ENCODE results near the gene CAMK1D. TPM values are rescaled to one million over a fixed set of nuclear protein-coding genes. Genes with fewer than 3 reads are reported as not detected.

CAMK1D gene
- total and polyA plus RNA-seq, 2 of the 4 experiments (the other 2 are of a cell fraction), result 5.0 to 5.3 TPM

DNA sequence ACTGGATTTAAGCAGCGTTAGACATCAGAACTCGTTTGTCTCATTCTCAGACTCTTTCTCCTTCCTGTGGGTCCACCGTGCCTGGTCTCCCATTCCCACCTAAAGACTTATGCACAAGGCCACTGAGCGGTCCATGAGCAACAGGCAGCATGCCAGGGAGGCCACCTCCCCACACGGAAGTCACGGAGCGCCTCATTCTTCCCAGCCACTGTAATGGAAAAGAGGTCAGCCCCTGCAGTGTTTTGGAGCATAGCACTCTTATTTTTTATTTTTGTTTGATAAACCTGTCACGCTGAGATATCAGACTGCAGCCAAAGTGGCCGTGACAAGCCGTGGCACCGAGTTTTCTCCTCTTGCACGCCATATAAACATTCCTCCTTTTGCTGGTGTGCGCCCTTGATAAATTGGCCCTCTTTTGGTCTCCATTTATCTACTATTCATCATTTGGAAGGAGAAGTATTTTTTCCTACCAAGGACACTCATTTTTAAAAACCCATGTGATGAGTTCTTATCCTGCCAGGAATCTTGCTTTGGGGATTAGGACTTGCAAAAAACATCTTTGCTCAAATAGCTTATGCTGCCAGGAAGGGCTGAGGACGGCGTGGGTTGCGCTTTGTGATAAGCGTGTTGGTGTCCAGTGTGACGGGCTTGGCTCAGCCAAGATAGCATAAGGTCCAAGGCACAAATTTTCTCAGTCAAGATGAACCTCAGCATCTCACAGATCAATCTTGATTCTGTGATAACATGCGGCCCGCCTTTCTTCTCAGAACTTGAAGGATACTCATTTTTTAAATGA, 446.2 kb downstream of the CAMK1D start:
- Histone ChIP-seq H2BK15ac (ENCODE audit: low read depth, low read length) (no peak overlapping the region), H3K9me1 (ENCODE audit: insufficient read depth, low read length) (no peaks in the 10 kb centered on the region), H2AK9ac (replicated peaks; ENCODE audit: low read depth, low read length, poor library complexity) (no peak overlapping the region), H3K4me2 (ENCODE audit: low read depth, low read length) (no peak overlapping the region), H2AK5ac (ENCODE audit: low read depth, low read length) (no peak overlapping the region), H3K18ac (ENCODE audit: low read depth, low read length) (no peak overlapping the region), H4K8ac (ENCODE audit: low read depth in 2 of 2, low read length in 2 of 2) (no peak overlapping the region), H4K5ac (ENCODE audit: low read depth, low read length) (no peak overlapping the region), H3K9me3 (ENCODE audit: control insufficient read depth, insufficient read depth, low read length) (peaks cover 7% of the 10 kb centered on the region), H3K36me3 (ENCODE audit: control insufficient read depth, insufficient read depth, low read length) (no peaks in the 10 kb centered on the region), H3K14ac (replicated peaks; ENCODE audit: low read depth, low read length) (no peak overlapping the region), H3K27me3 (ENCODE audit: control insufficient read depth, insufficient read depth, low read length) (peaks cover 3% of the 10 kb centered on the region; the same call in 1 of the 2 replicates), H4K91ac (ENCODE audit: insufficient read depth, low read depth, low read length) (no peak overlapping the region), H2BK5ac (ENCODE audit: low read depth, low read length, poor library complexity, severe bottlenecking) (no peak overlapping the region), H3K4me3 (ENCODE audit: insufficient read depth, low read depth, low read length) (no peak overlapping the region), H4K20me1 (ENCODE audit: insufficient read depth, low read length) (no peaks in the 10 kb centered on the region), H3K56ac (ENCODE audit: extremely low read depth, insufficient read depth, low read length) (no peak overlapping the region), H3K79me1 (ENCODE audit: low read depth in 1 of 2, low read length in 2 of 2) (no peaks in the 10 kb centered on the region), H2BK120ac (ENCODE audit: low read depth, low read length) (no peak overlapping the region), H2BK20ac (ENCODE audit: low read depth, low read length) (no peak overlapping the region), H3K4me1 (ENCODE audit: control insufficient read depth, insufficient read depth, low read length) (peaks cover 2% of the 10 kb centered on the region; the same call in 1 of the 2 replicates), H3K27ac (ENCODE audit: insufficient read depth, low read length) (no peak overlapping the region), H3K9ac (ENCODE audit: low read depth, low read length) (no peak overlapping the region), H3K4ac (ENCODE audit: low read depth, low read length) (no peak overlapping the region), H3K23ac (ENCODE audit: low read depth, low read length) (no peak overlapping the region), H2AFZ (replicated peaks; ENCODE audit: low read length, poor library complexity) (no peak overlapping the region)
- BruUV-seq (replicated peaks), result no TSS peak
- intact Hi-C loops (cut with micrococcal nuclease), result no loop called here
- dilution Hi-C loops (cut with HindIII; ENCODE audit: low sequenced_read_pairs, unreplicated experiment), result no loop called here
- DNase-seq (no peak), ATAC-seq (ENCODE audit: low read depth) (no peak)
- ChIA-PET CTCF (interaction anchor here (0.6 kb wide), 1 partner anchor 453 kb away, joined by 3 read pairs; no protein-coding TSS in a partner anchor), POLR2A (ENCODE audit: unreplicated experiment) (no interaction called here)
- in situ Hi-C loops (cut with MboI; ENCODE audit: low sequenced_read_pairs), result no loop called here
- WGBS, 2 experiments (ENCODE audit: extremely low coverage in 2 of 2, insufficient read length in 1 of 2), result no CpG with 5 or more reads among the region's 20 CpGs
- no peak for TF ChIP-seq MAFK (IDR thresholded peaks at IDR 0.05; ENCODE audit: low read depth, low read length)
- TF ChIP-seq, protein P1, sequence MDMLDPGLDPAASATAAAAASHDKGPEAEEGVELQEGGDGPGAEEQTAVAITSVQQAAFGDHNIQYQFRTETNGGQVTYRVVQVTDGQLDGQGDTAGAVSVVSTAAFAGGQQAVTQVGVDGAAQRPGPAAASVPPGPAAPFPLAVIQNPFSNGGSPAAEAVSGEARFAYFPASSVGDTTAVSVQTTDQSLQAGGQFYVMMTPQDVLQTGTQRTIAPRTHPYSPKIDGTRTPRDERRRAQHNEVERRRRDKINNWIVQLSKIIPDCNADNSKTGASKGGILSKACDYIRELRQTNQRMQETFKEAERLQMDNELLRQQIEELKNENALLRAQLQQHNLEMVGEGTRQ (IDR thresholded peaks at IDR 0.05; ENCODE audit: low read depth, low read length), result no peak
- no peak for TF ChIP-seq NFE2L2 (IDR thresholded peaks at IDR 0.05; ENCODE audit: low read depth, low read length)
- TF ChIP-seq, protein P2, sequence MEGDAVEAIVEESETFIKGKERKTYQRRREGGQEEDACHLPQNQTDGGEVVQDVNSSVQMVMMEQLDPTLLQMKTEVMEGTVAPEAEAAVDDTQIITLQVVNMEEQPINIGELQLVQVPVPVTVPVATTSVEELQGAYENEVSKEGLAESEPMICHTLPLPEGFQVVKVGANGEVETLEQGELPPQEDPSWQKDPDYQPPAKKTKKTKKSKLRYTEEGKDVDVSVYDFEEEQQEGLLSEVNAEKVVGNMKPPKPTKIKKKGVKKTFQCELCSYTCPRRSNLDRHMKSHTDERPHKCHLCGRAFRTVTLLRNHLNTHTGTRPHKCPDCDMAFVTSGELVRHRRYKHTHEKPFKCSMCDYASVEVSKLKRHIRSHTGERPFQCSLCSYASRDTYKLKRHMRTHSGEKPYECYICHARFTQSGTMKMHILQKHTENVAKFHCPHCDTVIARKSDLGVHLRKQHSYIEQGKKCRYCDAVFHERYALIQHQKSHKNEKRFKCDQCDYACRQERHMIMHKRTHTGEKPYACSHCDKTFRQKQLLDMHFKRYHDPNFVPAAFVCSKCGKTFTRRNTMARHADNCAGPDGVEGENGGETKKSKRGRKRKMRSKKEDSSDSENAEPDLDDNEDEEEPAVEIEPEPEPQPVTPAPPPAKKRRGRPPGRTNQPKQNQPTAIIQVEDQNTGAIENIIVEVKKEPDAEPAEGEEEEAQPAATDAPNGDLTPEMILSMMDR (conservative IDR thresholded peaks at IDR 0.05; ENCODE audit: low read depth, low read length), result no peak
- TF ChIP-seq RAD21 (IDR thresholded peaks at IDR 0.05; ENCODE audit: low read length), result no peak
- TF ChIP-seq CHD1 (IDR thresholded peaks at IDR 0.05; ENCODE audit: low read depth, low read length), result no peak
- no peak for TF ChIP-seq BHLHE40 (IDR thresholded peaks at IDR 0.05; ENCODE audit: low read depth, low read length)
- no peak for TF ChIP-seq FOS (IDR thresholded peaks at IDR 0.05; ENCODE audit: low read depth, low read length)
- no peak for TF ChIP-seq SMC3 (IDR thresholded peaks at IDR 0.05; ENCODE audit: low read depth, low read length)
- TF ChIP-seq CEBPB (IDR thresholded peaks at IDR 0.05; ENCODE audit: low read depth, low read length), result no peak
- TF ChIP-seq, protein P3, sequence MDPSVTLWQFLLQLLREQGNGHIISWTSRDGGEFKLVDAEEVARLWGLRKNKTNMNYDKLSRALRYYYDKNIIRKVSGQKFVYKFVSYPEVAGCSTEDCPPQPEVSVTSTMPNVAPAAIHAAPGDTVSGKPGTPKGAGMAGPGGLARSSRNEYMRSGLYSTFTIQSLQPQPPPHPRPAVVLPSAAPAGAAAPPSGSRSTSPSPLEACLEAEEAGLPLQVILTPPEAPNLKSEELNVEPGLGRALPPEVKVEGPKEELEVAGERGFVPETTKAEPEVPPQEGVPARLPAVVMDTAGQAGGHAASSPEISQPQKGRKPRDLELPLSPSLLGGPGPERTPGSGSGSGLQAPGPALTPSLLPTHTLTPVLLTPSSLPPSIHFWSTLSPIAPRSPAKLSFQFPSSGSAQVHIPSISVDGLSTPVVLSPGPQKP (IDR thresholded peaks at IDR 0.05; ENCODE audit: borderline replicate concordance, low read depth, low read length), result no peak
- TF ChIP-seq RFX5 (IDR thresholded peaks at IDR 0.05; ENCODE audit: low read depth, low read length), result no peak
- no peak for TF ChIP-seq POLR2A (IDR thresholded peaks at IDR 0.05; ENCODE audit: low read depth, low read length)
- TF ChIP-seq RCOR1 (IDR thresholded peaks at IDR 0.05; ENCODE audit: insufficient replicate concordance, low read length), result no peak
- TF ChIP-seq MXI1 (IDR thresholded peaks at IDR 0.05; ENCODE audit: borderline replicate concordance, low read depth, low read length), result no peak

Data from IMR-90 (cell line).